Measurements from ENCODE around the gene PDE6B.

The PDE6B gene

GRCh38 chr4:622071-622995, 3.0 kb upstream of the PDE6B start:
- Histone ChIP-seq H3K4me2 (ENCODE audit: low read length) (no peak overlapping the region), H4K20me1 (ENCODE audit: insufficient read depth, low read length) (no peaks in the 10 kb centered on the region), H3K27ac (ENCODE audit: low read length) (no peak overlapping the region), H2AFZ (ENCODE audit: low read depth, low read length) (no peak overlapping the region), H3K4me3 (ENCODE audit: low read length) (no peak overlapping the region), H3K9ac (ENCODE audit: low read length) (no peak overlapping the region), H3K4me1 (ENCODE audit: low read length) (no peaks in the 10 kb centered on the region), H3K27me3 (ENCODE audit: low read depth, low read length) (no peaks in the 10 kb centered on the region), H3K9me3 (ENCODE audit: insufficient read depth, low read length) (no peaks in the 10 kb centered on the region), H3K79me2 (ENCODE audit: low read length) (no peaks in the 10 kb centered on the region), H3K36me3 (replicated peaks; ENCODE audit: low read depth, low read length) (no peaks in the 10 kb centered on the region)
- TF ChIP-seq, protein P1, sequence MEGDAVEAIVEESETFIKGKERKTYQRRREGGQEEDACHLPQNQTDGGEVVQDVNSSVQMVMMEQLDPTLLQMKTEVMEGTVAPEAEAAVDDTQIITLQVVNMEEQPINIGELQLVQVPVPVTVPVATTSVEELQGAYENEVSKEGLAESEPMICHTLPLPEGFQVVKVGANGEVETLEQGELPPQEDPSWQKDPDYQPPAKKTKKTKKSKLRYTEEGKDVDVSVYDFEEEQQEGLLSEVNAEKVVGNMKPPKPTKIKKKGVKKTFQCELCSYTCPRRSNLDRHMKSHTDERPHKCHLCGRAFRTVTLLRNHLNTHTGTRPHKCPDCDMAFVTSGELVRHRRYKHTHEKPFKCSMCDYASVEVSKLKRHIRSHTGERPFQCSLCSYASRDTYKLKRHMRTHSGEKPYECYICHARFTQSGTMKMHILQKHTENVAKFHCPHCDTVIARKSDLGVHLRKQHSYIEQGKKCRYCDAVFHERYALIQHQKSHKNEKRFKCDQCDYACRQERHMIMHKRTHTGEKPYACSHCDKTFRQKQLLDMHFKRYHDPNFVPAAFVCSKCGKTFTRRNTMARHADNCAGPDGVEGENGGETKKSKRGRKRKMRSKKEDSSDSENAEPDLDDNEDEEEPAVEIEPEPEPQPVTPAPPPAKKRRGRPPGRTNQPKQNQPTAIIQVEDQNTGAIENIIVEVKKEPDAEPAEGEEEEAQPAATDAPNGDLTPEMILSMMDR (IDR thresholded peaks at IDR 0.05; ENCODE audit: low read depth, low read length) = no peak

DNA sequence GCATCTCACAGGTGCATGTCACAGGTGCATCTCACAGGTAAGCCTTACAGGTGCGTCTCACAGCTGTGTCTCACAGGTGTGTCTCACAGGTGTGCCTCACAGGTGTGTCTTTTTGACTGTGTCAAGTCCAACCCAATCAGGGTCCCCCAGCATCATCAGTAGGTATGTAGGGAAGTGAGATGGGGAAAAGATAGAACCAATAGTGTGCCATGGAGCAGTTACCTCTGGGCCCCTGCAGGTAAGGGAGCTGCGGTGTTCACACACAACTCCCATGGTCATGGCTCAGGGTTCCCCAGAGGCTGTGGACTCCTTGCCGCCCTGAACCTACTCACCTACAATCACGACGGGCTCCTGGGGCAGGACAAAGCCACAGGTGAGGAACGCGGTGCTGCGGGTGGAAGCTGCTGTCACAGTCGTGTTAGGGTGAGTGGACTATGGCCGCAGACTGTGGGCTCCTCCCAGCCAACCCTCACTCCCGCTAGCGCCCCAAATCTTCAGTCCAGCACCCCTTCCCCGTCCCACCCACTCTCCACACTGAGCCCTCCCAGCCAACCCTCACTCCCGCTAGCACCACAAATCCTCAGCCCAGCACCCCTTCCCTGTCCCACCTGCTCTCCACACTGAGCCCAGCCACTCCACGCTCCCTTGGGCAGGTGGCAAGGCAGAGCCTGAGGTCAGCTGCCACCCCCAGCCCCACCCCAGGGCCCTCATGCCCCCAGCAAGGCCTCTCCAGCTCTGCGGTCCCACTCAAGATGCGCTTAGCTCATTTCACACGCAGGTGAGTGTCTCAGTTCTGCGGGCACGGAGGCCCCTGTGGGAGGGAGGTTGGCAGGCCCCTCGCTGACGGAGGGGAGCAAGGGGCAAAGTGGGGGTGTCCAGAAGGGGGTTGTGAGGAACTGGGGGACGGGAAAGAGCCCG, 2.1 kb upstream of the PDE6B start:
- no peak overlapping the region for H3K4me3 ChIP-seq (ENCODE audit: low read length)
- TF ChIP-seq, protein P1 (IDR thresholded peaks at IDR 0.05; ENCODE audit: low read depth, low read length) = no peak
- no peak for TF ChIP-seq EZH2phosphoT487 (IDR thresholded peaks at IDR 0.05; ENCODE audit: low read depth)

GRCh38 chr4:623914-624566, 1.3 kb upstream of the PDE6B start:
- Histone ChIP-seq H3K9me3 (ENCODE audit: insufficient read depth, low read length) (no peaks in the 10 kb centered on the region), H2AFZ (ENCODE audit: low read depth, low read length) (no peak overlapping the region), H3K4me1 (ENCODE audit: low read length) (no peaks in the 10 kb centered on the region), H3K4me3 (ENCODE audit: low read length) (no peak overlapping the region), H3K9ac (ENCODE audit: low read length) (no peak overlapping the region), H3K79me2 (ENCODE audit: low read length) (no peaks in the 10 kb centered on the region), H3K27ac (ENCODE audit: low read length) (no peak overlapping the region), H3K36me3 (replicated peaks; ENCODE audit: low read depth, low read length) (no peaks in the 10 kb centered on the region), H4K20me1 (ENCODE audit: insufficient read depth, low read length) (no peaks in the 10 kb centered on the region), H3K27me3 (ENCODE audit: low read depth, low read length) (no peaks in the 10 kb centered on the region), H3K4me2 (ENCODE audit: low read length) (no peak overlapping the region)
- TF ChIP-seq, protein P1 (IDR thresholded peaks at IDR 0.05; ENCODE audit: low read depth, low read length) = no peak
- TF ChIP-seq EZH2phosphoT487 (IDR thresholded peaks at IDR 0.05; ENCODE audit: low read depth) = no peak

More for the DNA sequence above, 2.1 kb upstream of the PDE6B start:
- Histone ChIP-seq H3K4me2 (ENCODE audit: low read length) (no peak overlapping the region), H3K27me3 (ENCODE audit: low read depth, low read length) (no peaks in the 10 kb centered on the region), H3K9ac (ENCODE audit: low read length) (no peak overlapping the region), H4K20me1 (ENCODE audit: insufficient read depth, low read length) (no peaks in the 10 kb centered on the region), H3K27ac (ENCODE audit: low read length) (no peak overlapping the region), H3K4me1 (ENCODE audit: low read length) (no peaks in the 10 kb centered on the region), H3K9me3 (ENCODE audit: insufficient read depth, low read length) (no peaks in the 10 kb centered on the region), H3K79me2 (ENCODE audit: low read length) (no peaks in the 10 kb centered on the region), H2AFZ (ENCODE audit: low read depth, low read length) (no peak overlapping the region), H3K36me3 (replicated peaks; ENCODE audit: low read depth, low read length) (no peaks in the 10 kb centered on the region)
